Measurements from ENCODE around the gene HMGCS1.
"Not testable (repeated sequence)": the region's sequence is repeated elsewhere in the genome, so short reads cannot be mapped to it uniquely, and the experiment has no call there.

GRCh38 chr5:43306954-43307353 is 6.3 kb downstream of the HMGCS1 start:
- not testable (repeated sequence) for TF ChIP-seq POLR2A (IDR thresholded peaks at IDR 0.05; ENCODE audit: low read depth, low read length); BHLHE40 (IDR thresholded peaks at IDR 0.05; ENCODE audit: low read depth, low read length); RFX5 (IDR thresholded peaks at IDR 0.05; ENCODE audit: low read depth, low read length); RAD21 (IDR thresholded peaks at IDR 0.05; ENCODE audit: low read length); CEBPB (IDR thresholded peaks at IDR 0.05; ENCODE audit: low read depth, low read length); RCOR1 (IDR thresholded peaks at IDR 0.05; ENCODE audit: insufficient replicate concordance, low read length)
- TF ChIP-seq, protein P1, sequence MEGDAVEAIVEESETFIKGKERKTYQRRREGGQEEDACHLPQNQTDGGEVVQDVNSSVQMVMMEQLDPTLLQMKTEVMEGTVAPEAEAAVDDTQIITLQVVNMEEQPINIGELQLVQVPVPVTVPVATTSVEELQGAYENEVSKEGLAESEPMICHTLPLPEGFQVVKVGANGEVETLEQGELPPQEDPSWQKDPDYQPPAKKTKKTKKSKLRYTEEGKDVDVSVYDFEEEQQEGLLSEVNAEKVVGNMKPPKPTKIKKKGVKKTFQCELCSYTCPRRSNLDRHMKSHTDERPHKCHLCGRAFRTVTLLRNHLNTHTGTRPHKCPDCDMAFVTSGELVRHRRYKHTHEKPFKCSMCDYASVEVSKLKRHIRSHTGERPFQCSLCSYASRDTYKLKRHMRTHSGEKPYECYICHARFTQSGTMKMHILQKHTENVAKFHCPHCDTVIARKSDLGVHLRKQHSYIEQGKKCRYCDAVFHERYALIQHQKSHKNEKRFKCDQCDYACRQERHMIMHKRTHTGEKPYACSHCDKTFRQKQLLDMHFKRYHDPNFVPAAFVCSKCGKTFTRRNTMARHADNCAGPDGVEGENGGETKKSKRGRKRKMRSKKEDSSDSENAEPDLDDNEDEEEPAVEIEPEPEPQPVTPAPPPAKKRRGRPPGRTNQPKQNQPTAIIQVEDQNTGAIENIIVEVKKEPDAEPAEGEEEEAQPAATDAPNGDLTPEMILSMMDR (conservative IDR thresholded peaks at IDR 0.05; ENCODE audit: low read depth, low read length): not testable (repeated sequence)
- TF ChIP-seq, protein P2, sequence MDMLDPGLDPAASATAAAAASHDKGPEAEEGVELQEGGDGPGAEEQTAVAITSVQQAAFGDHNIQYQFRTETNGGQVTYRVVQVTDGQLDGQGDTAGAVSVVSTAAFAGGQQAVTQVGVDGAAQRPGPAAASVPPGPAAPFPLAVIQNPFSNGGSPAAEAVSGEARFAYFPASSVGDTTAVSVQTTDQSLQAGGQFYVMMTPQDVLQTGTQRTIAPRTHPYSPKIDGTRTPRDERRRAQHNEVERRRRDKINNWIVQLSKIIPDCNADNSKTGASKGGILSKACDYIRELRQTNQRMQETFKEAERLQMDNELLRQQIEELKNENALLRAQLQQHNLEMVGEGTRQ (IDR thresholded peaks at IDR 0.05; ENCODE audit: low read depth, low read length): not testable (repeated sequence)
